GM23338 (cell line): ENCODE results near the gene GNB4. TPM values are rescaled to one million over a fixed set of nuclear protein-coding genes. Genes with fewer than 3 reads are reported as not detected.

Experiments used
- ATAC-seq: fragments of 200-7000 bp; cut with Tn5 transposase; 3 replicates; pipeline ENCODE4 v1.9.1; 2020
- DNase-seq: peaks from one replicate; pipeline ENCODE4 v3.0.0-alpha.2; 2015; ENCODE audit warnings: low spot score
- H2AFZ ChIP-seq: fragments of 200-600 bp; sonication (generic); 2 replicates; pipeline ENCODE4 v1.8.0; 2016; ENCODE audit warnings: antibody characterized with exemption, mild to moderate bottlenecking, moderate library complexity
- H3F3A ChIP-seq: fragments of 200-600 bp; sonication (generic); replicated peaks from 2 replicates; pipeline ENCODE4 v1.8.0; 2017; ENCODE audit warnings: antibody characterized with exemption, mixed run types, low read depth
- H3K27ac ChIP-seq: fragments of 200-600 bp; sonication (generic); 2 replicates; pipeline ENCODE4 v1.6.1; 2016; ENCODE audit warnings: low read depth
- H3K27me3 ChIP-seq: fragments of 200-600 bp; sonication (generic); 2 replicates; pipeline ENCODE4 v1.8.0; 2016; ENCODE audit warnings: mild to moderate bottlenecking, mixed run types, moderate library complexity; ENCODE audit not compliant: insufficient read depth
- H3K36me3 ChIP-seq: fragments of 200-600 bp; sonication (generic); 2 replicates; pipeline ENCODE4 v1.8.0; 2016; ENCODE audit warnings: mild to moderate bottlenecking; ENCODE audit not compliant: insufficient read depth
- H3K4me1 ChIP-seq: fragments of 200-600 bp; sonication (generic); 2 replicates; pipeline ENCODE4 v1.8.0; 2016; ENCODE audit warnings: mild to moderate bottlenecking, moderate library complexity; ENCODE audit not compliant: insufficient read depth
- H3K4me2 ChIP-seq: fragments of 200-600 bp; sonication (generic); 2 replicates; pipeline ENCODE4 v1.7.1; 2017; ENCODE audit warnings: mixed run types
- H3K4me3 ChIP-seq: fragments of 200-600 bp; sonication (generic); 2 replicates; pipeline ENCODE4 v1.6.1; 2016; ENCODE audit warnings: mixed run types
- H3K79me2 ChIP-seq: fragments of 200-600 bp; sonication (generic); replicated peaks from 2 replicates; pipeline ENCODE4 v1.8.0; 2017; ENCODE audit warnings: mild to moderate bottlenecking; ENCODE audit not compliant: insufficient read depth
- H3K9me2 ChIP-seq: fragments of 200-600 bp; sonication (generic); 2 replicates; pipeline ENCODE4 v1.8.0; 2017; ENCODE audit not compliant: insufficient read depth
- H4K20me1 ChIP-seq: fragments of 200-600 bp; sonication (generic); replicated peaks from 2 replicates; pipeline ENCODE4 v1.8.0; 2017; ENCODE audit warnings: mild to moderate bottlenecking; ENCODE audit not compliant: insufficient read depth
- H3K27ac Mint-ChIP-seq: 2 replicates; pipeline ENCODE4 v1.8.0; 2020; ENCODE audit warnings: inconsistent platforms, mild to moderate bottlenecking, moderate library complexity, mixed read lengths
- H3K27me3 Mint-ChIP-seq: 3 replicates; pipeline ENCODE4 v1.8.0; 2022; ENCODE audit warnings: low read depth, mild to moderate bottlenecking, moderate library complexity, mixed read lengths, inconsistent platforms; ENCODE audit not compliant: insufficient read depth, poor library complexity
- H3K36me3 Mint-ChIP-seq: 3 replicates; pipeline ENCODE4 v1.8.0; 2021; ENCODE audit warnings: low read depth, mild to moderate bottlenecking, inconsistent platforms, moderate library complexity, mixed read lengths
- H3K4me1 Mint-ChIP-seq: 3 replicates; pipeline ENCODE4 v1.8.0; 2020; ENCODE audit warnings: mild to moderate bottlenecking, inconsistent platforms, mixed read lengths
- H3K4me3 Mint-ChIP-seq: 3 replicates; pipeline ENCODE4 v1.8.0; 2021; ENCODE audit warnings: moderate library complexity, mild to moderate bottlenecking, inconsistent platforms, mixed read lengths
- H3K9me3 Mint-ChIP-seq: 3 replicates; pipeline ENCODE4 v1.8.0; 2020; ENCODE audit warnings: moderate library complexity, mild to moderate bottlenecking, inconsistent platforms, mixed read lengths
- CTCF ChIP-seq, 2 experiments: fragments of 200-600 bp in 1 of 2; sonication (generic) in 1 of 2; conservative IDR thresholded peaks; 2 replicates each; pipeline versions ENCODE4 v1.5.1 to v1.6.1; 2016 to 2017; ENCODE audit warnings: antibody characterized with exemption in 2 of 2, low read depth in 2 of 2, mild to moderate bottlenecking in 2 of 2, moderate library complexity in 1 of 2
- ETS1 ChIP-seq: IDR thresholded peaks from 2 replicates; pipeline ENCODE4 v1.6.1; 2016; ENCODE audit warnings: antibody characterized with exemption
- EZH2phosphoT487 ChIP-seq: fragments of 200-600 bp; sonication (generic); IDR thresholded peaks from one replicate; pipeline ENCODE4 v1.8.1; 2018; ENCODE audit warnings: antibody characterized with exemption; ENCODE audit not compliant: unreplicated experiment
- POLR2AphosphoS5 ChIP-seq: IDR thresholded peaks from 2 replicates; pipeline ENCODE4 v1.6.1; 2016; ENCODE audit warnings: antibody characterized with exemption, low read depth
- STAT1 ChIP-seq: IDR thresholded peaks from one replicate; pipeline ENCODE4 v1.6.1; 2016; ENCODE audit warnings: antibody characterized with exemption; ENCODE audit not compliant: unreplicated experiment
- ZNF114 ChIP-seq: fragments of 250-450 bp; sonication (Bioruptor Pico); IDR thresholded peaks from 2 replicates; pipeline ENCODE4 v1.5.0; 2020; ENCODE audit warnings: mild to moderate bottlenecking, moderate library complexity
- ZNF331 ChIP-seq: fragments of 250-450 bp; sonication (Bioruptor Pico); IDR thresholded peaks from 2 replicates; pipeline ENCODE4 v1.5.0; 2020; ENCODE audit warnings: low read depth, mild to moderate bottlenecking, moderate library complexity
- polyA plus RNA-seq: library from polyadenylated mRNA; unstranded; fragments of >200 nt; fragmentation: Nextera tagmentation; extraction: Ambion mirVana; gene quantifications from 2 replicates; pipeline ENCODE4 v1.2.1, GENCODE V29; 2016
- total RNA-seq: library from RNA; depleted of rRNA; stranded (reverse); fragments of >200 nt; shearing (Covaris generic); gene quantifications from 2 replicates; pipeline ENCODE4 v1.2.3, GENCODE V29; 2014
- TF ChIP-seq, protein P1 (sequence below): IDR thresholded peaks from one replicate; pipeline ENCODE4 v1.6.1; 2018; ENCODE audit warnings: antibody characterized with exemption; ENCODE audit not compliant: unreplicated experiment
- TF ChIP-seq, protein P2 (sequence below): fragments of 250-450 bp; sonication (Bioruptor Pico); IDR thresholded peaks from 2 replicates; pipeline ENCODE4 v1.5.0; 2020; ENCODE audit warnings: mild to moderate bottlenecking, moderate library complexity

The GNB4 gene
- total and polyA plus RNA-seq, 2 experiments from 2014 or later, result 11.3 to 28.4 TPM

GRCh38 chr3:179432451-179432850, 18.8 kb downstream of the GNB4 start (continued):
- TF ChIP-seq, protein P1, sequence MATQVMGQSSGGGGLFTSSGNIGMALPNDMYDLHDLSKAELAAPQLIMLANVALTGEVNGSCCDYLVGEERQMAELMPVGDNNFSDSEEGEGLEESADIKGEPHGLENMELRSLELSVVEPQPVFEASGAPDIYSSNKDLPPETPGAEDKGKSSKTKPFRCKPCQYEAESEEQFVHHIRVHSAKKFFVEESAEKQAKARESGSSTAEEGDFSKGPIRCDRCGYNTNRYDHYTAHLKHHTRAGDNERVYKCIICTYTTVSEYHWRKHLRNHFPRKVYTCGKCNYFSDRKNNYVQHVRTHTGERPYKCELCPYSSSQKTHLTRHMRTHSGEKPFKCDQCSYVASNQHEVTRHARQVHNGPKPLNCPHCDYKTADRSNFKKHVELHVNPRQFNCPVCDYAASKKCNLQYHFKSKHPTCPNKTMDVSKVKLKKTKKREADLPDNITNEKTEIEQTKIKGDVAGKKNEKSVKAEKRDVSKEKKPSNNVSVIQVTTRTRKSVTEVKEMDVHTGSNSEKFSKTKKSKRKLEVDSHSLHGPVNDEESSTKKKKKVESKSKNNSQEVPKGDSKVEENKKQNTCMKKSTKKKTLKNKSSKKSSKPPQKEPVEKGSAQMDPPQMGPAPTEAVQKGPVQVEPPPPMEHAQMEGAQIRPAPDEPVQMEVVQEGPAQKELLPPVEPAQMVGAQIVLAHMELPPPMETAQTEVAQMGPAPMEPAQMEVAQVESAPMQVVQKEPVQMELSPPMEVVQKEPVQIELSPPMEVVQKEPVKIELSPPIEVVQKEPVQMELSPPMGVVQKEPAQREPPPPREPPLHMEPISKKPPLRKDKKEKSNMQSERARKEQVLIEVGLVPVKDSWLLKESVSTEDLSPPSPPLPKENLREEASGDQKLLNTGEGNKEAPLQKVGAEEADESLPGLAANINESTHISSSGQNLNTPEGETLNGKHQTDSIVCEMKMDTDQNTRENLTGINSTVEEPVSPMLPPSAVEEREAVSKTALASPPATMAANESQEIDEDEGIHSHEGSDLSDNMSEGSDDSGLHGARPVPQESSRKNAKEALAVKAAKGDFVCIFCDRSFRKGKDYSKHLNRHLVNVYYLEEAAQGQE, result no peak
- TF ChIP-seq, protein P2, sequence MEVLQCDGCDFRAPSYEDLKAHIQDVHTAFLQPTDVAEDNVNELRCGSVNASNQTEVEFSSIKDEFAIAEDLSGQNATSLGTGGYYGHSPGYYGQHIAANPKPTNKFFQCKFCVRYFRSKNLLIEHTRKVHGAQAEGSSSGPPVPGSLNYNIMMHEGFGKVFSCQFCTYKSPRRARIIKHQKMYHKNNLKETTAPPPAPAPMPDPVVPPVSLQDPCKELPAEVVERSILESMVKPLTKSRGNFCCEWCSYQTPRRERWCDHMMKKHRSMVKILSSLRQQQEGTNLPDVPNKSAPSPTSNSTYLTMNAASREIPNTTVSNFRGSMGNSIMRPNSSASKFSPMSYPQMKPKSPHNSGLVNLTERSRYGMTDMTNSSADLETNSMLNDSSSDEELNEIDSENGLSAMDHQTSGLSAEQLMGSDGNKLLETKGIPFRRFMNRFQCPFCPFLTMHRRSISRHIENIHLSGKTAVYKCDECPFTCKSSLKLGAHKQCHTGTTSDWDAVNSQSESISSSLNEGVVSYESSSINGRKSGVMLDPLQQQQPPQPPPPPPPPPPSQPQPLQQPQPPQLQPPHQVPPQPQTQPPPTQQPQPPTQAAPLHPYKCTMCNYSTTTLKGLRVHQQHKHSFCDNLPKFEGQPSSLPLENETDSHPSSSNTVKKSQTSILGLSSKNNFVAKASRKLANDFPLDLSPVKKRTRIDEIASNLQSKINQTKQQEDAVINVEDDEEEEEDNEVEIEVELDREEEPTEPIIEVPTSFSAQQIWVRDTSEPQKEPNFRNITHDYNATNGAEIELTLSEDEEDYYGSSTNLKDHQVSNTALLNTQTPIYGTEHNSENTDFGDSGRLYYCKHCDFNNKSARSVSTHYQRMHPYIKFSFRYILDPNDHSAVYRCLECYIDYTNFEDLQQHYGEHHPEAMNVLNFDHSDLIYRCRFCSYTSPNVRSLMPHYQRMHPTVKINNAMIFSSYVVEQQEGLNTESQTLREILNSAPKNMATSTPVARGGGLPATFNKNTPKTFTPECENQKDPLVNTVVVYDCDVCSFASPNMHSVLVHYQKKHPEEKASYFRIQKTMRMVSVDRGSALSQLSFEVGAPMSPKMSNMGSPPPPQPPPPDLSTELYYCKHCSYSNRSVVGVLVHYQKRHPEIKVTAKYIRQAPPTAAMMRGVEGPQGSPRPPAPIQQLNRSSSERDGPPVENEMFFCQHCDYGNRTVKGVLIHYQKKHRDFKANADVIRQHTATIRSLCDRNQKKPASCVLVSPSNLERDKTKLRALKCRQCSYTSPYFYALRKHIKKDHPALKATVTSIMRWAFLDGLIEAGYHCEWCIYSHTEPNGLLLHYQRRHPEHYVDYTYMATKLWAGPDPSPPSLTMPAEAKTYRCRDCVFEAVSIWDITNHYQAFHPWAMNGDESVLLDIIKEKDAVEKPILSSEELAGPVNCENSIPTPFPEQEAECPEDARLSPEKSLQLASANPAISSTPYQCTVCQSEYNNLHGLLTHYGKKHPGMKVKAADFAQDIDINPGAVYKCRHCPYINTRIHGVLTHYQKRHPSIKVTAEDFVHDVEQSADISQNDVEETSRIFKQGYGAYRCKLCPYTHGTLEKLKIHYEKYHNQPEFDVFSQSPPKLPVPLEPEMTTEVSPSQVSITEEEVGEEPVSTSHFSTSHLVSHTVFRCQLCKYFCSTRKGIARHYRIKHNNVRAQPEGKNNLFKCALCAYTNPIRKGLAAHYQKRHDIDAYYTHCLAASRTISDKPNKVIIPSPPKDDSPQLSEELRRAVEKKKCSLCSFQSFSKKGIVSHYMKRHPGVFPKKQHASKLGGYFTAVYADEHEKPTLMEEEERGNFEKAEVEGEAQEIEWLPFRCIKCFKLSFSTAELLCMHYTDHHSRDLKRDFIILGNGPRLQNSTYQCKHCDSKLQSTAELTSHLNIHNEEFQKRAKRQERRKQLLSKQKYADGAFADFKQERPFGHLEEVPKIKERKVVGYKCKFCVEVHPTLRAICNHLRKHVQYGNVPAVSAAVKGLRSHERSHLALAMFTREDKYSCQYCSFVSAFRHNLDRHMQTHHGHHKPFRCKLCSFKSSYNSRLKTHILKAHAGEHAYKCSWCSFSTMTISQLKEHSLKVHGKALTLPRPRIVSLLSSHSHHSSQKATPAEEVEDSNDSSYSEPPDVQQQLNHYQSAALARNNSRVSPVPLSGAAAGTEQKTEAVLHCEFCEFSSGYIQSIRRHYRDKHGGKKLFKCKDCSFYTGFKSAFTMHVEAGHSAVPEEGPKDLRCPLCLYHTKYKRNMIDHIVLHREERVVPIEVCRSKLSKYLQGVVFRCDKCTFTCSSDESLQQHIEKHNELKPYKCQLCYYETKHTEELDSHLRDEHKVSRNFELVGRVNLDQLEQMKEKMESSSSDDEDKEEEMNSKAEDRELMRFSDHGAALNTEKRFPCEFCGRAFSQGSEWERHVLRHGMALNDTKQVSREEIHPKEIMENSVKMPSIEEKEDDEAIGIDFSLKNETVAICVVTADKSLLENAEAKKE, result no peak

DNA sequence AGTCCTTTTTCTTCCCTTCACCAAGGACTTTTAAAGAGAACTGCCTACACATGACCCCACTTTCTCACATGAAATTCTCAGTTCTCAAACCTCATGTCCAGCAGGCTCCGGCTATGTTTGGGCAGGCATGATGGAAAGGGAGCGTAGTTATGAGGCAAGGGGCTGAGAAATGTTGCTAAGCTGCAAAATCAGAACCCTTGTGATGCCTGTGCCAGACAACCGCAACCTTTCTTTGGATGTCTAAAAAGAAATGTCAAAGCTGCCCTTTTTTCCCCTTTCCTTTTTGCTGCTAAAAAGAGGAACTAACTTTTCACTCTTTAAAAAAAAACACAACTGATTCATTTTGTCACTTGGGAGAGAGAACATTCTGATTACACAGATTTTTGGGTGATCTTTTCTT, 19.2 kb downstream of the GNB4 start:
- Mint-ChIP-seq H3K27ac (no peak overlapping the region), H3K36me3 (no peaks in the 10 kb centered on the region), H3K27me3 (peaks cover 6% of the 10 kb centered on the region), H3K9me3 (no peaks in the 10 kb centered on the region), H3K4me3 (no peak overlapping the region), H3K4me1 (peaks cover 10% of the 10 kb centered on the region; the same call in 2 of the 3 replicates)
- Histone ChIP-seq H3K4me2 (no peak overlapping the region), H3K79me2 (peaks cover 27% of the 10 kb centered on the region), H3K4me1 (no peaks in the 10 kb centered on the region), H2AFZ (no peak overlapping the region), H3K36me3 (no peaks in the 10 kb centered on the region), H3K27ac (no peak overlapping the region), H3K27me3 (no peaks in the 10 kb centered on the region), H3K4me3 (no peak overlapping the region), H3K9me2 (no peaks in the 10 kb centered on the region), H4K20me1 (no peaks in the 10 kb centered on the region; the same call in 1 of the 2 replicates), H3F3A (no peaks in the 10 kb centered on the region)
- TF ChIP-seq ZNF331 (CRISPR knock-in tag) (no peak), ETS1 (no peak), POLR2AphosphoS5 (no peak), ZNF114 (CRISPR knock-in tag) (no peak), CTCF (conservative IDR thresholded peaks at IDR 0.05; ENCODE audit: low read depth in 2 of 2) (no peak), EZH2phosphoT487 (no peak), STAT1 (no peak)
- TF ChIP-seq, protein P1, result no peak
- no peak for DNase-seq
- ATAC-seq, result no peak
